IPS-15b (cell line): Measurements from ENCODE around the gene MED22.

ENCODE experiments used
- H3K27me3 ChIP-seq: one replicate; pipeline ENCODE4 v1.6.1; 2013; ENCODE audit warnings: low read length; ENCODE audit not compliant: control insufficient read depth, insufficient read depth
- H3K36me3 ChIP-seq: one replicate; pipeline ENCODE4 v1.6.1; 2013; ENCODE audit warnings: low read length; ENCODE audit not compliant: control insufficient read depth, insufficient read depth
- H3K4me1 ChIP-seq: one replicate; pipeline ENCODE4 v1.6.1; 2013; ENCODE audit warnings: mild to moderate bottlenecking, low read length; ENCODE audit not compliant: control insufficient read depth, insufficient read depth
- H3K4me3 ChIP-seq: one replicate; pipeline ENCODE4 v1.5.1; 2013; ENCODE audit warnings: low read depth, low read length
- H3K9ac ChIP-seq: one replicate; pipeline ENCODE4 v1.6.1; 2013; ENCODE audit warnings: low read depth, mild to moderate bottlenecking, low read length
- H3K9me3 ChIP-seq: one replicate; pipeline ENCODE4 v1.6.1; 2013; ENCODE audit warnings: mild to moderate bottlenecking, low read length; ENCODE audit not compliant: control insufficient read depth, insufficient read depth

MED22 gene

GRCh38 chr9:133351526-133351907 is 3.6 kb upstream of the MED22 start:
- H3K27me3 ChIP-seq: no peaks in the 10 kb centered on the region
- H3K4me3 ChIP-seq: no peak overlapping the region
- no peak overlapping the region for H3K9ac ChIP-seq
- no peaks in the 10 kb centered on the region for H3K9me3 ChIP-seq
- H3K36me3 ChIP-seq: peaks cover 42% of the 10 kb centered on the region
- no peaks in the 10 kb centered on the region for H3K4me1 ChIP-seq

GRCh38 chr9:133349965-133350616 is 2.2 kb upstream of the MED22 start:
- peaks cover 55% of the 10 kb centered on the region for H3K36me3 ChIP-seq
- H3K9ac ChIP-seq: no peak overlapping the region

GRCh38 chr9:133348718-133349573 is 1.0 kb upstream of the MED22 start:
- H3K4me3 ChIP-seq: peak overlapping the region; percentile 99
- H3K4me1 ChIP-seq: no peaks in the 10 kb centered on the region
- H3K27me3 ChIP-seq: no peaks in the 10 kb centered on the region
- H3K36me3 ChIP-seq: peaks cover 66% of the 10 kb centered on the region
- H3K9ac ChIP-seq: peak overlapping the region; percentile 100
- H3K9me3 ChIP-seq: no peaks in the 10 kb centered on the region

More at GRCh38 chr9:133349965-133350616, 2.2 kb upstream of the MED22 start:
- Histone ChIP-seq H3K4me3 (peak overlapping the region; percentile 99), H3K4me1 (no peaks in the 10 kb centered on the region), H3K9me3 (no peaks in the 10 kb centered on the region), H3K27me3 (no peaks in the 10 kb centered on the region)

DNA sequence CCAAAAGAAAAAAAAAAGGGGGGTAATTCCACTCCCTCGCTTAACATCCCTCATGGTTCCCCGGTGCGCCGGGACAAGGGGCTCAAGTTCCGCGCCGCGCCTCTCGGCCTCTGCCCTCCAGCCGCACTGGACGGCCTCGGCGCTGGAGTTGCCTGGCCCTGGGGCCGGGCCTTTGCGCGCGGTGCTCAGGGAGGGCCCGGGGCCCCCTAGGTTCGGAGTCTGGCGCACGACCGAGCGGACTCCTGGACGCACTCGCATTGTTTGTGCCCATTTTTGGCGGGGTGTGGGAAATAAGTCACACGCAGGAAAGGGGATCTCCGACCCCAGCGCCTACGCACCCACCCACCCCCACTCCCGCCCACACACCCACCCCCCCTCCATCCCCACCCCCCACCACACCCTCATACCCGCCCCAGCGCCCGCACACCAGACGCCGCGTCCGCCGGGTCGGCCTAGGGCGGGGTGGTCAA is 381 bp downstream of the MED22 start:
- Histone ChIP-seq H3K4me3 (peak overlapping the region; percentile 99), H3K9ac (peak overlapping the region; percentile 88), H3K36me3 (peaks cover 79% of the 10 kb centered on the region), H3K27me3 (no peaks in the 10 kb centered on the region), H3K9me3 (no peaks in the 10 kb centered on the region), H3K4me1 (no peaks in the 10 kb centered on the region)

GRCh38 chr9:133346021-133346785 is 1.7 kb downstream of the MED22 start:
- peaks cover 74% of the 10 kb centered on the region for H3K36me3 ChIP-seq
- H3K4me1 ChIP-seq: no peaks in the 10 kb centered on the region
- H3K9ac ChIP-seq: peak overlapping the region; percentile 66

GRCh38 chr9:133345596-133345995 is 2.3 kb downstream of the MED22 start:
- Histone ChIP-seq H3K4me3 (no peak overlapping the region), H3K9me3 (no peaks in the 10 kb centered on the region), H3K9ac (no peak overlapping the region), H3K27me3 (no peaks in the 10 kb centered on the region), H3K36me3 (peaks cover 74% of the 10 kb centered on the region), H3K4me1 (no peaks in the 10 kb centered on the region)

More at GRCh38 chr9:133346021-133346785, 1.7 kb downstream of the MED22 start:
- Histone ChIP-seq H3K9me3 (no peaks in the 10 kb centered on the region), H3K4me3 (peak overlapping the region; percentile 99), H3K27me3 (no peaks in the 10 kb centered on the region)

DNA sequence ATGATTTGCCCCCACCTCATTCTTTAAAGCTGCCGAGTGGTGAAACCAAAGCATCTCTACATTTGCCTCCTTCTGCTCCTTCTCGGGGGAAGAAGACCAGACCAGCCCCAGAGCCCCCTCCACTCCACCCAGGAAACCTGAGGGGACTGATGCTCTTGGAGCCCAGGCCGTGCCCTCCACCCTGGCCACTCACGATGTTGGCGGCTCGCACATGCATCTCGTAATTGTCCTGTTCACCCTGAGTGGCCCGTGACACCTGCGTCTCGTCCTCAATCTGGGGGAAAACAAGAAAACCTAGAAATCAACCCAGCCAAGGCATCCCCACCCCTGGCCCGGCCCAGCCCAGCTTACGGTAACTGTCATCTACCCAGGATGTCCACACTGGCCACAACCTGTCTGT is 3.0 kb downstream of the MED22 start:
- Histone ChIP-seq H3K36me3 (peaks cover 74% of the 10 kb centered on the region), H3K27me3 (no peaks in the 10 kb centered on the region), H3K9ac (no peak overlapping the region), H3K4me3 (no peak overlapping the region), H3K9me3 (no peaks in the 10 kb centered on the region), H3K4me1 (no peaks in the 10 kb centered on the region)

GRCh38 chr9:133344071-133344470 is 3.9 kb downstream of the MED22 start:
- Histone ChIP-seq H3K9me3 (no peaks in the 10 kb centered on the region), H3K36me3 (peaks cover 70% of the 10 kb centered on the region), H3K27me3 (no peaks in the 10 kb centered on the region)

DNA sequence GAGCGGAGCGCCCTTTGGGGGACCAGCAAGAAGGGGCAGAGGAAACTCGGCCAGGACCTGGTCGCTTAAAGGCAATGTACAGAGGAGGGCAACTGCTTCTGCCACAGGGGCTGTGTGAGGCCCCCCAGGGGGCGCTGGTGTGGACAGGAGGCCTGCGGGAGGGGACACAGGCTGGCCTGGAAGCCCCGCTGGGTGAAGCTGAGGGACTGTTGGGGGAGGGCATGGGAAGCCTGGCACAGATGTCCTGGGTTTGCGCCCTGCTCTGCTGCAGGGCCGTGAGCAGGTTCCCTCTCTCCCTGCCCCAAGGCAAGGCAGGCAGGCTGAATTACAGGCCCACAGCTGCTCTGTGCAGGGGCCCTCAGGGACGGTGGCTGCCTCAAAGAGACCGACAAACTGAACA is 5.4 kb downstream of the MED22 start:
- no peaks in the 10 kb centered on the region for H3K4me1 ChIP-seq
- no peaks in the 10 kb centered on the region for H3K9me3 ChIP-seq
- no peak overlapping the region for H3K4me3 ChIP-seq
- no peak overlapping the region for H3K9ac ChIP-seq
- H3K27me3 ChIP-seq: no peaks in the 10 kb centered on the region
- H3K36me3 ChIP-seq: peaks cover 63% of the 10 kb centered on the region

More at GRCh38 chr9:133344071-133344470, 3.9 kb downstream of the MED22 start:
- no peak overlapping the region for H3K9ac ChIP-seq
- H3K4me1 ChIP-seq: no peaks in the 10 kb centered on the region
- H3K4me3 ChIP-seq: no peak overlapping the region

DNA sequence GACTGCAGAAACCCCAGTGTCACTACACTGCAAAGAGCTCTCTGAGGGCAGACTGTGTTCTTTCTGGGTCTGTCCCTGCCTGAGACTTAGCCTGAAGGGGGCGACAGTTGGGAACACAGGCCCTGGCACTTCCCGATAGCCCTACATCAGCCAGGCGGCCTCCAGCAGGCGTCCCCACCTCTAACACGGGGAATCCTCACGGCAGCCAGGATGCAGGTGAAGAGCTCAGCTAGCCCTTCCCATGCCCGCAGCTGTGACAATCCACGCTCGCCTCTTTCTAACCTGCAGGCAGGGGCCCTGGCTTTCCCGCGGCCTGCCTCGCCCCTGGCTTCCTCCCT is 5.9 kb downstream of the MED22 start:
- H3K9me3 ChIP-seq: no peaks in the 10 kb centered on the region
- peaks cover 63% of the 10 kb centered on the region for H3K36me3 ChIP-seq
- H3K9ac ChIP-seq: no peak overlapping the region
- H3K4me1 ChIP-seq: no peaks in the 10 kb centered on the region
- no peaks in the 10 kb centered on the region for H3K27me3 ChIP-seq
- no peak overlapping the region for H3K4me3 ChIP-seq

DNA sequence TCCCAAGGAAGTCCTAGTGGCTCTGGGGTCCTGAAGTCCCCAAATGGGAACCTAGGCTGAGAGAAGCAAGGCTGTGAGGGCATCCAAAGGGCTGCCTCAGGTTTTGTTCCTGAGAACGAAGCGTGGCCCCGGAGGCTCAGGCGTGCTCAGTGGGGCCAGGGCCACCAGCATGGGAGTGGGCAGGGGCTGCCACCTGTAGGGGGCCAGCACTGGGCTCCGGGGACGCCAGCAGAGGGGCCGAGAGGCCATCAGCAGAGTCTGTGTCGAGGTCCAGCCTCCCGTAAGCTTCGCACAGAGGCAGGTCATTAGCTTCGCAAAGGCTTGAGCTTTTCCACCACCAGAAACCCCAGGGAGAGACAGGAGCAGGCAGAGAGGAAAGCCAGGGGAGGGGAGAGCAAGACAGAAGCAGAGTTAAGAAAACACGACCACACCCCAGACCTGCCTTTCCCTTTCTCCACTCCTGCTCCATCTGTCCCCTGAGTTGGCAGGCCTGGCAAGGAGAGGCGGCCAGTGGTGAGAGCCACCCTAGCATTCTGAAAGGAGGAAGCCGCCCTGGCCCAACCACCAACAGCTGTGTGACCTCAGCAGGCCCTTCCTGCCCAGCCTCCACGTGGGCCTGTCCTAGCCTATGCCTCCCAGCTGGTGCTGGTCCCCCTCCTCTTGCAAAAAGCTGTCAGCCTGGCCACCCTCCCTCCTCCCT is 6.4 kb downstream of the MED22 start:
- Histone ChIP-seq H3K36me3 (peaks cover 63% of the 10 kb centered on the region), H3K9me3 (no peaks in the 10 kb centered on the region), H3K4me3 (no peak overlapping the region), H3K4me1 (no peaks in the 10 kb centered on the region), H3K27me3 (no peaks in the 10 kb centered on the region), H3K9ac (no peak overlapping the region)
